GM03348 (cell line): ENCODE data around the gene PAX3.

Source experiments
- DNase-seq: peaks from one replicate; pipeline ENCODE4 v3.0.0; 2012; ENCODE audit warnings: low spot score

The PAX3 gene

GRCh38 chr2:222296911-222297599 is 1.7 kb downstream of the PAX3 start:
- DNase-seq = no peak

- no peak for DNase-seq
Measured at GRCh38 chr2:222296311-222296741, 2.5 kb downstream of the PAX3 start.

- DNase-seq = peak; percentile 37
Measured at GRCh38 chr2:222295368-222296062, 3.3 kb downstream of the PAX3 start.

- DNase-seq = peak; percentile 28
Measured at GRCh38 chr2:222294996-222295367, 3.8 kb downstream of the PAX3 start.

GRCh38 chr2:222293660-222294630 is 4.9 kb downstream of the PAX3 start:
- no peak for DNase-seq

- DNase-seq = no peak
Measured at GRCh38 chr2:222292149-222293134, 6.4 kb downstream of the PAX3 start.

GRCh38 chr2:222291485-222291841 is 7.3 kb downstream of the PAX3 start:
- DNase-seq = no peak

GRCh38 chr2:222290736-222291484 is 7.9 kb downstream of the PAX3 start:
- DNase-seq = peak; percentile 74

- no peak for DNase-seq
Measured at GRCh38 chr2:222290401-222290735, 8.4 kb downstream of the PAX3 start.

- no peak for DNase-seq
Measured at GRCh38 chr2:222289278-222290160, 9.3 kb downstream of the PAX3 start.

- DNase-seq = no peak
Measured at GRCh38 chr2:222288590-222289277, 10.1 kb downstream of the PAX3 start.

- no peak for DNase-seq
Measured at GRCh38 chr2:222287862-222288479, 10.8 kb downstream of the PAX3 start.

GRCh38 chr2:222284466-222284865 is 14.3 kb downstream of the PAX3 start:
- DNase-seq = no peak

- DNase-seq = no peak
Measured at GRCh38 chr2:222283634-222284033, 15.2 kb downstream of the PAX3 start.

GRCh38 chr2:222281506-222281905 is 17.3 kb downstream of the PAX3 start:
- no peak for DNase-seq

GRCh38 chr2:222280795-222281194 is 18.0 kb downstream of the PAX3 start:
- no peak for DNase-seq

GRCh38 chr2:222272446-222273015 is 26.3 kb downstream of the PAX3 start:
- DNase-seq = no peak

- no peak for DNase-seq
Measured at GRCh38 chr2:222271854-222272253, 26.9 kb downstream of the PAX3 start.
